HG03521 (cell line): Measurements from ENCODE around the gene CTNNA1.
"Not testable (repeated sequence)": the region's sequence is repeated elsewhere in the genome, so short reads cannot be mapped to it uniquely, and the experiment has no call there.

ENCODE experiments used
- ATAC-seq: cut with Tn5 transposase; IDR thresholded peaks from one replicate; pipeline ENCODE4 v1.9.1; 2021; ENCODE audit warnings: mild to moderate bottlenecking, moderate library complexity; ENCODE audit not compliant: unreplicated experiment

CTNNA1 gene

GRCh38 chr5:138805096-138805495 is 51.9 kb downstream of the CTNNA1 start:
- ATAC-seq: no peak

GRCh38 chr5:138807182-138807581 is 54.0 kb downstream of the CTNNA1 start:
- ATAC-seq: no peak

- ATAC-seq: no peak
Measured at GRCh38 chr5:138809391-138809790, 56.2 kb downstream of the CTNNA1 start.

GRCh38 chr5:138810861-138811260 is 57.6 kb downstream of the CTNNA1 start:
- ATAC-seq: not testable (repeated sequence)

GRCh38 chr5:138815529-138815928 is 62.3 kb downstream of the CTNNA1 start:
- ATAC-seq: no peak

GRCh38 chr5:138817241-138817640 is 64.0 kb downstream of the CTNNA1 start:
- ATAC-seq: no peak

GRCh38 chr5:138819081-138819480 is 65.9 kb downstream of the CTNNA1 start:
- ATAC-seq: no peak

GRCh38 chr5:138820695-138821094 is 67.5 kb downstream of the CTNNA1 start:
- ATAC-seq: no peak

- no peak for ATAC-seq
Measured at GRCh38 chr5:138824516-138824915, 71.3 kb downstream of the CTNNA1 start.

- no peak for ATAC-seq
Measured at GRCh38 chr5:138824924-138825863, 72.0 kb downstream of the CTNNA1 start.

GRCh38 chr5:138828556-138828955 is 75.3 kb downstream of the CTNNA1 start:
- ATAC-seq: no peak

GRCh38 chr5:138829341-138829740 is 76.1 kb downstream of the CTNNA1 start:
- ATAC-seq: no peak

- ATAC-seq: no peak
Measured at GRCh38 chr5:138831703-138832102, 78.5 kb downstream of the CTNNA1 start.

GRCh38 chr5:138832218-138832617 is 79.0 kb downstream of the CTNNA1 start:
- ATAC-seq: no peak

GRCh38 chr5:138833080-138833479 is 79.9 kb downstream of the CTNNA1 start:
- no peak for ATAC-seq

GRCh38 chr5:138833726-138834480 is 80.7 kb downstream of the CTNNA1 start:
- no peak for ATAC-seq

- ATAC-seq: not testable (repeated sequence)
Measured at GRCh38 chr5:138834853-138835252, 81.6 kb downstream of the CTNNA1 start.

GRCh38 chr5:138837160-138837559 is 83.9 kb downstream of the CTNNA1 start:
- no peak for ATAC-seq

- ATAC-seq: no peak
Measured at GRCh38 chr5:138840103-138840502, 86.9 kb downstream of the CTNNA1 start.

- ATAC-seq: no peak
Measured at GRCh38 chr5:138841531-138841930, 88.3 kb downstream of the CTNNA1 start.

GRCh38 chr5:138843316-138844124 is 90.3 kb downstream of the CTNNA1 start:
- ATAC-seq: no peak
